NCI-H748 (cell line): ENCODE results near the gene ZNF185.

ENCODE experiments used
- DNase-seq: peaks from one replicate; lab custom pipeline; 2025; ENCODE audit not compliant: unreplicated experiment; lab: John Stamatoyannopoulos, UW

The ZNF185 gene

DNA sequence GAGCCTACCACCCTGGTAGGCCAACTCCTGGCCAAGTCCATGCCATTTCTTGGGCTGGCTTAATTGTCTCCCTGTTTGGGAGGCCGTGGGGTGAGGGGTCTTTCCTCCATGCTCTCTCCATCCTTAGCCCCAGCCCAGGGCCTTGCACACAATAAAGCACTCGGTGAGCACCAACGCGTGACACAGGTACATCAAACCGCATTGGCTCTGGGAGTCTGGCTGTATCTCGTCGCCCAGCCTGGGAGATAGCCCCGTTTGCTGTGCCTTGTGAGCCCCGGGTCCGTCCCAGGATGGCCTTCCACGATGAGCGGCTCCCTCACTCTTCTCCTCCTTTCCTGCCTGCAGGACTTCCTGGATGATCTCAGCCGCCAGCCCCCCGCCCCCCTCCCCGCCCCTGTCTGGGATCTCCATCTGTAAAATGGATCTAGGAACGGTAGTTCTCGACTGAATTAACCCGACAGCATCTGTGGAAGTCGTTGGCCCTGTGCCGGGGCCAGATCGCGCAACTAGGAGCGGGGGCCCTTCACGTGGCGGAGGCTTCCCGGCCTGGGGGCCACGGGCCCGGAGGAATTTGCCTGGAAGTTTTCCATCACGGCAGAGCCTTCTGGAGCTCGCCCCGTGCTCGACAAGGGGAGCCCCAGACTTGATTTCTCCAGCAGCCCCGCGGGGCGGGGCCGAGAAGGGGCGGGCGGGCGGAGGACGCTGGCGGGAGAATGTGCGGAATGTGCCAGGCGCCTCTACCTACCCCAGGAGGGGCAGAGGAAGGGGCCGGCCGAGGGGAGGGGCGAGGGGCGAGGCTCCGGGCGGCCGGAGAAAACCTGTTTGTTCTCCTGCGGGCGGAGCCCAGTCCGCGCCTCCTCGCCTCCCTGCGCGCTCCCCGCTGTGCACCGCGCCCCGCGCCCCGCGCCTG, at the start of gene ZNF185:
TSS of gene ZNF185 (plus strand) at position 846 of the 910 bp plus-strand sequence. CDS start 16,423 bp downstream, outside the sequence.
- peak; percentile 65 for DNase-seq

DNA sequence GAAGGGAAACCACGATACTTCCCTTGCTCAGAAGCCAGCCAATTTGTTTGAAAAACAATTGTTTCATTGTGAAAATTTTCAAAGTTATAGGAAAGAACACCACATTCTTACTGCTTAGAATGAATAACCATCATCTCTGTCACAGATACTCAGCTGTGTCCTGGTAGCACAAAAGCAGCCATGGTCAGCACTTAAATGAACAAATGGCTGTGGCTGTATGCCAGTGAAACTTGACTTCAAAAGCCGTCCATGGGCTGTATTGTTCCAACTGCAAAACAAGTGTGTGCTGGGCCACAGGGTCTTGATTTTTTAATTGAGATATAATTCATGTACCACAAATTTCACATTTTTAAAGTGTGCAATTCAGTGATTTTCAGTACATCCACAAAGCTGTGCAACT, 47.4 kb upstream of the ZNF185 start:
- no peak for DNase-seq

- DNase-seq: no peak
These were observed 43.9 kb upstream of the ZNF185 start for GRCh38 chrX:152853986-152854385.

DNA sequence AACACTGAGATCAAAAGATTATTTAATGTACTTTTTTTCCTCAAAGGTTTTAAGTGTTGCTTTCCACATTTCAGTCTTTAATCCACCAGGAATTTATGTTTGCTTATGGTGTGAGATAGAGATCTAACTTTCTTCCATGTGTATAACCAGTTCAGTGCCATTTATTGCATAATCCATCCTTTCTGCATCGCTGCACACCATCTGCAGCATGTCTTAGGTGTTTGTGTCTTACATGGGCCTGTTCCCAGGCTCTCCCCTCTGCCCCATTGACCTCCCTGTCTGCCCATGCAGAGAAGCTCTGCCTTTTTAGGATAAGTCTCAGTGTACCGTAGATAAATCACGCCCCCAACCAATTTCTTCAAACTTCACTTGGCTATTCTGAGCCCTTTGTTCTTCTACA, 36.8 kb upstream of the ZNF185 start:
- no peak for DNase-seq

DNA sequence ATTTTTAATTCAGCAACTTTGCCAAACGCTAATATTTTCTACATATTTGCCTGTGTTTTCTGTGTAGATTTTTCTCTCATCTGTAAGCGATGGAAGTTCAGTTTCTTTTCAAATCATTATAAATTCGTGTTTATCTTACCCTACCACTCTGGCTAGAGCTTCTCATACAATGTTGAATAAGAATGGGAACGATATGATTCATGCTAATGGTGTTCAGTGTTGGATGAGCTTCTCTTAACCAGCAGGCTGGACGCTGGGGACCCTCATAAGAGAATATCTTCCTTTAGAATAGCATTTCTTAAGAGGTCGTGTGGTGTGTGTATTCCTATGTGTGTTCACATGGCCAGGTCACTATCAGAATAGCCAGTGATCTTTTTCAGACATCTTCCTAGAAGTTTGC, 36.0 kb upstream of the ZNF185 start:
- no peak for DNase-seq

GRCh38 chrX:152865232-152865920, 32.5 kb upstream of the ZNF185 start:
- no peak for DNase-seq

- no peak for DNase-seq
These were observed 31.5 kb upstream of the ZNF185 start for GRCh38 chrX:152866386-152866785.

GRCh38 chrX:152869972-152870371, 27.9 kb upstream of the ZNF185 start:
- no peak for DNase-seq

DNA sequence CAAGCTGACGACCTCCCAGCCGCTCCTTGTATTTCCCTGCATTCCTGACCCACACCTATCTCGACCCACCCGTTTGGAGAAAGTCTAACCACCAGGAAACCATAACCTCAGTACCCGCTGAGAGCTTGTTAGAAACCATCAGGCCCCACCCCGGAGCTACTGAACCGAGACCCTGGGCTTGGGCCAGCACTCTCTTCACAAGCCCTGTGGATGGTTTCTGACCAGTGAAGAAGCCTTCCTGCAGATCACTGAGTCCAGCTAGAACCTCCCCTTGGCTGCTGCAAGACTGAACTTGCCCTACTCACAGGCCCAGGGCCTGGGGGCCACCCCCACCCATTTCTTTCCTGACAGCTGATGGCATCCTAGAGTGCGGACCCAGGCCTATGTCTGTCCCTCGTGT, 26.6 kb upstream of the ZNF185 start:
- DNase-seq: no peak

- DNase-seq: no peak
These were observed 25.3 kb upstream of the ZNF185 start for GRCh38 chrX:152872522-152872921.

- DNase-seq: no peak
These were observed 24.5 kb upstream of the ZNF185 start for GRCh38 chrX:152873361-152873760.

GRCh38 chrX:152876931-152877840, 20.7 kb upstream of the ZNF185 start:
- DNase-seq: no peak

- no peak for DNase-seq
These were observed 18.7 kb upstream of the ZNF185 start for GRCh38 chrX:152878976-152879755.

DNA sequence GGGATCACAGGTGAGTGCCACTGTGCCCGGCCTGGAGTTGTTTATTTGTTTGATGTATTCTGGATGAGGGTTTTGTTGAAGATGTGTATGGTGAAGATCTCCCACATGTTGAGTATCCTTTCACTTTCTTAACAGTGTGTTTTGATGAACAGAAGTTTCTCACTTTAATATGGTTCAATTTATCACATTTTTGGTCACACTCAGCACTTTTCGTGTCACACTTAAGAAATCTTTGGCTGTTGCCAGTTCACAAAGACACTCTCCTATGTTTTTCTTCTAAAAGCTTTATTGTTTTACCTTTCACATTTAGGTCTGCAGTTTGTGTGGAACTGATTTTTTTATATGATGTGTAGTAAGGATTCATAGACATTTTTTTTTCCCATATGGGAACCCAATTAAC, 16.6 kb upstream of the ZNF185 start:
- DNase-seq: no peak

DNA sequence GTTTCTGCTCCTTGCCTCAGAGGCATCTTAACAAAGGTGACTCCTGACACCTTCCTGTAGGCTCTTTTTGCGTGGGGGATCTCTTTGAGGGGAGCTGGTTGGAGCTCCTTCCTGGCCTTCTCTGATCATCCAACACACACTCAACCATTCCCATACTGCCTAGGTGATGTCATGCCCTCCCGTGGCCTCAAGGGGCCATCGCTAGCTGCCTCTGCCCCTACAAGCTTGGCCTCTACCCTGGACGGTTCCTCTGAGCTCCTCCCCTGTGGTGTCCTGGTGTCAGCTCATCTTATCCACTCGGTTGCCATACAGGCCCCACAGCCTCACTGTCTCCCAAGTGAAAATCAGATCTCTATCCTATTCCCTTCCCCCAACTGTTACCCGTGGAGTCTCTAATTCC, 13.7 kb upstream of the ZNF185 start:
- DNase-seq: no peak

- DNase-seq: no peak
These were observed 11.2 kb upstream of the ZNF185 start for GRCh38 chrX:152886716-152887115.

- DNase-seq: no peak
These were observed 5.4 kb upstream of the ZNF185 start for GRCh38 chrX:152892499-152892898.

GRCh38 chrX:152892999-152893891, 4.6 kb upstream of the ZNF185 start:
- no peak for DNase-seq

DNA sequence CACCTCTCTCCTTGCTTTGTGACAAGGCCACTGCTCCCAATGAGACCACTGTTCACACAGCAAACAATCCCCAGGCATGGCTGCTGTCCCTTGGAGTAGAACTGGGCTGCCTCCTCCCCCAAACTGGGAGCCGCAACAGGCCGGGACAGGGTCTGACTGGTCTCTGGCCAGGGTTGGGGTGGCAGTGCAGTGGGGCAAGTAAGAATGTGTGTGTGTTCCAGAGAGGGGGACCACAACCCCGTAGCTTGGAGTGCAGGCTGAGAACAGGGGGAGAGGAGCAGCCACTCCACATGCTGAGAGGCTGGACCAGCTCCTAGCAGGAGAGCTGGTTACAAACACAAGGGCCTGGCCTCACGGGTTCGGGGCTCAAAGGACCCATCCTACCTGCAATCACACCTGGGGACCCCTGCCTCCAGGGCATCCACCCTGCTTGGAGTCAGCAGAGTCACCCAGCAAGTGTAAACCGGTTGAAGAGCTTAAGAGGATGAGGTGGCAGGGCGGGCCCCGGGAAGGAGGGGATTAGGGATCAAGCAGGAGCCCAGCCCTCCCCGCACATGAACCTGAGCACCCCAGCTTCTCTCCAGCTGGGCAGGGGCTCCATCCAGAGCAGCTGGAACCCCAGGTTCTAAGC, 3.8 kb upstream of the ZNF185 start:
- DNase-seq: no peak
